ENCODE data around the gene TANGO6.

The TANGO6 gene

GRCh38 chr16:69106491-69107315 lies 263.4 kb downstream of the TANGO6 start:
- DNase-seq: no peak

- no peak for DNase-seq
Measured at GRCh38 chr16:69107316-69107962, 264.1 kb downstream of the TANGO6 start.

GRCh38 chr16:69108064-69108904 lies 265.0 kb downstream of the TANGO6 start:
- no peak for DNase-seq

GRCh38 chr16:69108905-69109252 lies 265.5 kb downstream of the TANGO6 start:
- no peak for DNase-seq

- no peak for DNase-seq
Measured at GRCh38 chr16:69109486-69110270, 266.3 kb downstream of the TANGO6 start.

GRCh38 chr16:69110406-69110805 lies 267.1 kb downstream of the TANGO6 start:
- no peak for DNase-seq

- no peak for DNase-seq
Measured at GRCh38 chr16:69111216-69111875, 268.0 kb downstream of the TANGO6 start.

- DNase-seq: no peak
Measured at GRCh38 chr16:69111876-69112230, 268.5 kb downstream of the TANGO6 start.

GRCh38 chr16:69112285-69113129 lies 269.2 kb downstream of the TANGO6 start:
- peak; percentile 64 for DNase-seq

- no peak for DNase-seq
Measured at GRCh38 chr16:69113216-69113615, 269.9 kb downstream of the TANGO6 start.

GRCh38 chr16:69114346-69114975 lies 271.1 kb downstream of the TANGO6 start:
- DNase-seq: no peak

GRCh38 chr16:69114976-69115355 lies 271.6 kb downstream of the TANGO6 start:
- DNase-seq: no peak

- DNase-seq: no peak
Measured at GRCh38 chr16:69115361-69115760, 272.0 kb downstream of the TANGO6 start.

- DNase-seq: no peak
Measured at GRCh38 chr16:69115837-69116236, 272.5 kb downstream of the TANGO6 start.

GRCh38 chr16:69116256-69116875 lies 273.0 kb downstream of the TANGO6 start:
- DNase-seq: no peak

- DNase-seq: no peak
Measured at GRCh38 chr16:69116906-69117305, 273.6 kb downstream of the TANGO6 start.

- no peak for DNase-seq
Measured at GRCh38 chr16:69118468-69118867, 275.1 kb downstream of the TANGO6 start.

- DNase-seq: no peak
Measured at GRCh38 chr16:69118994-69119393, 275.7 kb downstream of the TANGO6 start.

GRCh38 chr16:69119536-69119935 lies 276.2 kb downstream of the TANGO6 start:
- no peak for DNase-seq

GRCh38 chr16:69120096-69120664 lies 276.8 kb downstream of the TANGO6 start:
- DNase-seq: no peak
